Hepatocyte (in vitro differentiated cells): Measurements from ENCODE around the gene FOXF1. TPM values are rescaled to one million over a fixed set of nuclear protein-coding genes. Genes with fewer than 3 reads are reported as not detected.
A peak's percentile ranks its signal among the peaks of the same experiment; 100 is the strongest.

ENCODE experiments used
- DNase-seq: peaks from one replicate; pipeline ENCODE4 v3.0.0-alpha.2; 2016; ENCODE audit warnings: low spot score
- H2AFZ ChIP-seq: fragments of 200-600 bp; sonication (generic); 2 replicates; pipeline ENCODE4 v1.6.0; 2016; ENCODE audit warnings: antibody characterized with exemption, mild to moderate bottlenecking
- H3K27ac ChIP-seq: fragments of 200-600 bp; sonication (generic); 2 replicates; pipeline ENCODE4 v1.5.1; 2016; ENCODE audit warnings: mild to moderate bottlenecking
- H3K27me3 ChIP-seq: fragments of 200-600 bp; sonication (generic); 2 replicates; pipeline ENCODE4 v1.6.1; 2016
- H3K36me3 ChIP-seq: fragments of 200-600 bp; sonication (generic); replicated peaks from 2 replicates; pipeline ENCODE4 v1.5.1; 2016; ENCODE audit warnings: low read depth; ENCODE audit not compliant: insufficient read depth
- H3K4me1 ChIP-seq: fragments of 200-600 bp; sonication (generic); 2 replicates; pipeline ENCODE4 v1.5.1; 2016; ENCODE audit warnings: mild to moderate bottlenecking, moderate library complexity; ENCODE audit not compliant: insufficient read depth
- H3K4me2 ChIP-seq: fragments of 200-600 bp; sonication (generic); 2 replicates; pipeline ENCODE4 v1.6.0; 2016
- H3K4me3 ChIP-seq: fragments of 200-600 bp; sonication (generic); 2 replicates; pipeline ENCODE4 v1.5.1; 2016; ENCODE audit warnings: mild to moderate bottlenecking
- H3K79me2 ChIP-seq: fragments of 200-600 bp; sonication (generic); 2 replicates; pipeline ENCODE4 v1.6.0; 2017; ENCODE audit warnings: mild to moderate bottlenecking
- H3K9me2 ChIP-seq: fragments of 200-600 bp; sonication (generic); replicated peaks from 2 replicates; pipeline ENCODE4 v1.6.0; 2017; ENCODE audit warnings: mild to moderate bottlenecking; ENCODE audit not compliant: insufficient read depth
- H3K9me3 ChIP-seq: fragments of 200-600 bp; sonication (generic); 2 replicates; pipeline ENCODE4 v1.5.1; 2016; ENCODE audit warnings: low read depth, mild to moderate bottlenecking
- H4K20me1 ChIP-seq: fragments of 200-600 bp; sonication (generic); 2 replicates; pipeline ENCODE4 v1.6.0; 2016; ENCODE audit warnings: mild to moderate bottlenecking; ENCODE audit not compliant: insufficient read depth, poor library complexity, severe bottlenecking
- EZH2 ChIP-seq: fragments of 200-600 bp; sonication (generic); IDR thresholded peaks from 2 replicates; pipeline ENCODE4 v1.6.1; 2016; ENCODE audit warnings: antibody characterized with exemption, mild to moderate bottlenecking, borderline replicate concordance
- EZH2phosphoT487 ChIP-seq: fragments of 200-600 bp; sonication (generic); IDR thresholded peaks from one replicate; pipeline ENCODE4 v1.6.1; 2018; ENCODE audit warnings: antibody characterized with exemption, mild to moderate bottlenecking, low read depth, moderate library complexity; ENCODE audit not compliant: unreplicated experiment, severe bottlenecking
- WGBS: methylation state at CpG from one replicate; pipeline ENCODE4 v1.1.6; 2016; ENCODE audit warnings: low lambda C conversion rate; ENCODE audit errors: missing lambda C conversion rate; 5-methylcytosine and 5-hydroxymethylcytosine counted together
- polyA plus RNA-seq: library from polyadenylated mRNA; unstranded; fragments of >200 nt; fragmentation: Nextera tagmentation; extraction: Ambion mirVana; gene quantifications from 2 replicates; pipeline ENCODE4 v1.2.1, GENCODE V29; 2016
- total RNA-seq: library from RNA; depleted of rRNA; stranded (reverse); fragments of >200 nt; gene quantifications from 2 replicates; pipeline ENCODE4 v1.2.3, GENCODE V29; 2014
- TF ChIP-seq, protein P1 (sequence below): fragments of 200-600 bp; sonication (generic); IDR thresholded peaks from 2 replicates; pipeline ENCODE4 v1.5.1; 2016; ENCODE audit warnings: antibody characterized with exemption, mild to moderate bottlenecking; ENCODE audit not compliant: poor library complexity

FOXF1 gene
- total and polyA plus RNA-seq, 2 experiments from 2014 or later = 26.8 to 37.4 TPM

DNA sequence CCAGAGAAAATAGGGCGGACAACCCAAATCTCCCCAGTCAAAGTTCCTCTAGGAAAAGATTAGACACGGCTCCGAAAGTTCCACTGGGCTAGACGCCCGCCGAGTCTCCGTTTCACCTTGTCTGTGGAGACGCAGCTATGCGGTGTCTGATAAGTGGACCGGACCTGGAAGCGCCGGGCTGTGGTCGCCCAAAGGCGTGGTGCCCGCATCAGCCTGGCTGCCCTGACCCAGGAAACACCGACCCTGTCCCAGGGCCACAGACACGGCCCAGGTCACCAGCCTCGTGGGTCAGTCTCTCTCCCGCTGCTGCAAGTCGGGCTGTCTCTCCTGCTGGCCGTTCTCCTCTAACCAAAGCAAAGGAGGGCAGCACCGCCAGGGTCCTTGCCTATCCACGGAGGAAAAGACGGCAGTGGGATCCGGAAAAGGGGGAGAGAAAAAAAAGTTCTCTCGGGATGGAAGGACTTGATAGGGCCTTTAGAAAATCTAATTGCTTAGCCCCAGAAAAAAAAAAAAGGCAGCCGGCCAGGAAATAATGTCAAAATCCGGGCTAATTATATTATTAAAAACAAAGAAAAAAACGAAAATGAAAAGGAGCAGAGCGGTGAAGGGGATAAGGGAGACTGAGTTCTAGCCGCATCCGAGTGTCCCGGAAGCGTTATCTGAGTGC is 13.9 kb upstream of the FOXF1 start:
- peaks cover 96% of the 10 kb centered on the region for H3K79me2 ChIP-seq
- DNase-seq = no peak
- peaks cover 42% of the 10 kb centered on the region for H3K4me1 ChIP-seq
- H3K4me2 ChIP-seq = peak overlapping the region; percentile 89
- H3K27me3 ChIP-seq = peaks cover 100% of the 10 kb centered on the region
- H3K9me3 ChIP-seq = no peaks in the 10 kb centered on the region
- TF ChIP-seq EZH2 (peak; percentile 92), EZH2phosphoT487 (peak; percentile 31)
- TF ChIP-seq, protein P1, sequence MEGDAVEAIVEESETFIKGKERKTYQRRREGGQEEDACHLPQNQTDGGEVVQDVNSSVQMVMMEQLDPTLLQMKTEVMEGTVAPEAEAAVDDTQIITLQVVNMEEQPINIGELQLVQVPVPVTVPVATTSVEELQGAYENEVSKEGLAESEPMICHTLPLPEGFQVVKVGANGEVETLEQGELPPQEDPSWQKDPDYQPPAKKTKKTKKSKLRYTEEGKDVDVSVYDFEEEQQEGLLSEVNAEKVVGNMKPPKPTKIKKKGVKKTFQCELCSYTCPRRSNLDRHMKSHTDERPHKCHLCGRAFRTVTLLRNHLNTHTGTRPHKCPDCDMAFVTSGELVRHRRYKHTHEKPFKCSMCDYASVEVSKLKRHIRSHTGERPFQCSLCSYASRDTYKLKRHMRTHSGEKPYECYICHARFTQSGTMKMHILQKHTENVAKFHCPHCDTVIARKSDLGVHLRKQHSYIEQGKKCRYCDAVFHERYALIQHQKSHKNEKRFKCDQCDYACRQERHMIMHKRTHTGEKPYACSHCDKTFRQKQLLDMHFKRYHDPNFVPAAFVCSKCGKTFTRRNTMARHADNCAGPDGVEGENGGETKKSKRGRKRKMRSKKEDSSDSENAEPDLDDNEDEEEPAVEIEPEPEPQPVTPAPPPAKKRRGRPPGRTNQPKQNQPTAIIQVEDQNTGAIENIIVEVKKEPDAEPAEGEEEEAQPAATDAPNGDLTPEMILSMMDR = no peak
- no peak overlapping the region for H3K4me3 ChIP-seq
- H3K27ac ChIP-seq = peak overlapping the region; percentile 83
- H3K36me3 ChIP-seq = no peaks in the 10 kb centered on the region
- no peaks in the 10 kb centered on the region for H3K9me2 ChIP-seq
- H4K20me1 ChIP-seq = peaks cover 2% of the 10 kb centered on the region
- H2AFZ ChIP-seq = no peak overlapping the region
- WGBS = 14% methylated on average over 34 of the region's 34 CpGs

DNA sequence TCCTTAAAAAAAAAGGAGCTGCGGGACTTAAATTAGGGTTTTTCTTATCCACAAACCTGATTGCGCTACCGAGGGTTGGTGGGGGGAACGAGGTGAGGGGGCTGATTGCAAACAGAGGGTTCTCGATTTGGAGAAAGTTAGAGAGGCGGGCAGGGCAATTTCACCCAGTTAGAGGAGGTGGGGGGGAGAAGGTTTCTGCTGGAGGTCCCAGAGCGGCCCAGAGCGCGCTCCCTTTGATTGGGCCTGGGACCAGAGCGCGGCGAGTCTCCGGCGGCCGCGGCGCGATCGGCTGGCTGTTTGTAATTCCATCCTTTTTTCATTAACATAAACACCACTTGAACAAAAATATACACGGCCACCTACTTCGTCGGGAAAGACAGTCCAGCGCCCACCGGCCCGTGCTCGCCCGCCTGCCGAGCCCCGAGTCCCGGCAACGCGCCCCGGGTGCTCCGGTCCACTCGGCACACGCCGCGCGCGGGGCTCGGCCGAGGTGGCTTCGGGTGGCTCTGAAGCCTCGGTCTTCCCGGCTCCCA is 13.3 kb upstream of the FOXF1 start:
- peak overlapping the region; percentile 83 for H3K27ac ChIP-seq

DNA sequence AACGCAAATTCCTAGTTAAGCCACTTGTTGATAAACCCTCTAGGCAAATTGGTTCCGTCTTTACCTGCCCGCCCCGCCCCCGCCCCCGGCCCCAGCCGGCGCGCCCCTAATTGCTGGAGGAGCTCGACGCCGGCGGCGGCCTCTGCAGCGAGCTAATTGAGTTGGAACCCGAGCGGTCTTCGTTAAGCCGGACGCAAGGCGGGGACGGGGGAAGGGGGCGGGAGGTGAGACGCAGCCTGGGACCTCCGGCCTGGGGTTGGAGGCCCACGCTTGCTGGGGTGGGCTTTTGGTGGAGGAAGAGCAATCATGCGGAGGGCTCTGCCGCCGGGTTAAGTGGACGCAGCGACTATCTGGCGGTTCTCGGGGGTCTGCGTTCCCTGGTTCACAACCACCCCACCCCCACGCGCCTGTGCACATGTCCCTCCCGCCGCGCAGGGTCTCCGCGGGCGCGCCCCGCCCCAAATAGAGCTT is 12.7 kb upstream of the FOXF1 start:
- no peak overlapping the region for H2AFZ ChIP-seq
- H3K79me2 ChIP-seq = peaks cover 96% of the 10 kb centered on the region

More for the DNA sequence above, 13.3 kb upstream of the FOXF1 start:
- DNase-seq = no peak
- no peak overlapping the region for H2AFZ ChIP-seq
- peaks cover 45% of the 10 kb centered on the region for H3K4me1 ChIP-seq
- H3K9me3 ChIP-seq = no peaks in the 10 kb centered on the region
- H4K20me1 ChIP-seq = peaks cover 2% of the 10 kb centered on the region
- peak overlapping the region; percentile 89 for H3K4me2 ChIP-seq
- H3K27me3 ChIP-seq = peaks cover 100% of the 10 kb centered on the region
- WGBS = 5% methylated on average over 35 of the region's 45 CpGs
- peak; percentile 2 for TF ChIP-seq EZH2
- TF ChIP-seq, protein P1 = no peak
- TF ChIP-seq EZH2phosphoT487 = peak; percentile 53
- H3K36me3 ChIP-seq = no peaks in the 10 kb centered on the region
- H3K9me2 ChIP-seq = no peaks in the 10 kb centered on the region
- peak overlapping the region; percentile 23 for H3K4me3 ChIP-seq
- peaks cover 96% of the 10 kb centered on the region for H3K79me2 ChIP-seq

More for the DNA sequence above, 12.7 kb upstream of the FOXF1 start:
- Histone ChIP-seq H3K4me3 (peak overlapping the region; percentile 23), H3K36me3 (no peaks in the 10 kb centered on the region), H3K9me2 (no peaks in the 10 kb centered on the region), H3K27ac (peak overlapping the region; percentile 83), H4K20me1 (peaks cover 2% of the 10 kb centered on the region), H3K9me3 (no peaks in the 10 kb centered on the region), H3K4me2 (peak overlapping the region; percentile 89), H3K27me3 (peaks cover 100% of the 10 kb centered on the region), H3K4me1 (peaks cover 49% of the 10 kb centered on the region)
- TF ChIP-seq EZH2 (no peak), EZH2phosphoT487 (no peak)
- TF ChIP-seq, protein P1 = no peak
- under 1% methylated on average over 20 of the region's 44 CpGs for WGBS
- no peak for DNase-seq
